SH-SY5Y (cell line): ENCODE results near the gene HS6ST1.

ENCODE experiments used
- GATA2 ChIP-seq: IDR thresholded peaks from 2 replicates; pipeline ENCODE4 v1.6.1; 2011; ENCODE audit warnings: mild to moderate bottlenecking, low read depth, low read length
- GATA3 ChIP-seq: IDR thresholded peaks from 2 replicates; pipeline ENCODE4 v1.6.1; 2011; ENCODE audit warnings: low read depth, mild to moderate bottlenecking, low read length, moderate library complexity

The HS6ST1 gene

DNA sequence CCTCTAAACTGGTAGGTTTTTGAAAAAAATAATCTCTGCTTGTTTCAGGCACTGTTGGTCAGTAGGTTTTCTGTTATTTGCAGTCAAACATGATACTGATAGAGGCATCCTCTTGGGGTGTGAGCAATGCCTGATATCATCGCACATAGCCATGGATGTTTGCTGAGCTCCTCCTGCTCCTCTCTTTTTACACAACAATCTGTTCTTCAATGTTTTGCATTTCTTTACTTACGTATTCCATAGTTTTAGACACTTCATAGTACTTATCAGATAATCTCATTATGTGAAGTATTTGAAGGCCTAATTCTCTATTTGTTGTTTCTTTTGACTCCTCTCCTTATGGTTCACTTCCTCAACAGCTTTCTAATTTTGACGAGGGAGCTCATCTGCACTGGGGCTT, 23.0 kb upstream of the HS6ST1 start:
- TF ChIP-seq GATA3: no peak
- TF ChIP-seq GATA2: no peak

DNA sequence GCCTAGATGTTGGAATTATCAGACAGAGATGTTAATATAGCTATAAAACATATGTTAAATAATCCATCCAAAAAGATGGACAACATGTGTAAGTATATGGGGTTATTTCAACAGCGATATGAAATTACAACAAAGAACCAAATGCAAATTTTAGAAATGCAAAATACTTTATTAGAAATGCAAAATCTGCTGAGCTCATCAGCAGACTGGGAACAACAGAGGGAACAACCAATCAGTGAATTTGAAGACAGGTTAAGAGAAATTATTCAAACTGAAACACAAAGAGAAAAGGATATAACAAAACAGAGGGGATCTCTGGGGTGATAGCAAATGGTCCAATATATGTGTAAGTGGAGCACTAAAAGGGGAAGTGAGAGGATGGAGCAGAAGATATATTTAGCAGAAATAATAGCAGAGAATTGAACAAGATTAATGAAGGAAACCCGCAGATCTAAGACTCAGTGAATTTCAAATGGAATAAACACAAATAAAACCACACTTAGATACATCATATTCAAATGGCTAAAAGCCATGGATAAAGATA, 13.5 kb upstream of the HS6ST1 start:
- TF ChIP-seq GATA3 (no peak), GATA2 (no peak)

DNA sequence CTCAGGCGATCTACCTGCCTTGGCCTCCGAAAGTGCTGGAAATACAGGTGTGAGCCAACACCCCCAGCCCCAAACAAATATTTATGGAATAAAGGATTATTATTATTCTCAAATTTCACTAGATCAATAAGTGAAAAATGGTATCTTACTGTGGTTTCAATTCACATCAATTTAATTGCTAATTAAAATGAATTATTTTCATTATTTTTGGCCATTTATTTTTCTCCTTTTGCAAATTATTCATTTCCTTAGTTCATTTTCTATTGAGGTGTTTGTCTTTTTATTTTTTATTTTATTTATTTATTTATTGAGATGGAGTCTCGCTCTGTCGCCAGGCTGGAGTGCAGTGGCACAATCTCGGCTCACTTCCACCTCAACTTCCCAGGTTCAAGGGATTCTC, 11.9 kb upstream of the HS6ST1 start:
- TF ChIP-seq GATA2 (no peak), GATA3 (no peak)

DNA sequence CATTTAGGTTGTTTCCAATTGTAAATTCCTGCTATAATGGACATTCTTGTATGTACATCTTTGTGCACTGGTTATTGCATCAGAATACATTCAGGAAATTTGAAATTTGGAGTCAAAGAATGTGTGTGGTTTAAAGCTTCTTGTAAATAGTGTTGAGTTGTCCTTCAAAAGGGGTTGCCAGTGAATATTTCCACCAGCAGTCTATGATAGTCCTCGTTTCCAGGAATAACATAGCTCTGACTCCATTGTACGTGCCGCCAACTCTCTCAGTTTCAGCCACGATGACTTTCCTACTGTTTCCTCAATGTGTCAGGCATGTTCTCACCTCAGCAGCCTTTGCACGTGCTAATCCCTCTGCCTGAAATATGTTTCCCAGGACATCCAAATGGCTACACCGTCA, 10.9 kb upstream of the HS6ST1 start:
- TF ChIP-seq GATA3 (no peak), GATA2 (no peak)

DNA sequence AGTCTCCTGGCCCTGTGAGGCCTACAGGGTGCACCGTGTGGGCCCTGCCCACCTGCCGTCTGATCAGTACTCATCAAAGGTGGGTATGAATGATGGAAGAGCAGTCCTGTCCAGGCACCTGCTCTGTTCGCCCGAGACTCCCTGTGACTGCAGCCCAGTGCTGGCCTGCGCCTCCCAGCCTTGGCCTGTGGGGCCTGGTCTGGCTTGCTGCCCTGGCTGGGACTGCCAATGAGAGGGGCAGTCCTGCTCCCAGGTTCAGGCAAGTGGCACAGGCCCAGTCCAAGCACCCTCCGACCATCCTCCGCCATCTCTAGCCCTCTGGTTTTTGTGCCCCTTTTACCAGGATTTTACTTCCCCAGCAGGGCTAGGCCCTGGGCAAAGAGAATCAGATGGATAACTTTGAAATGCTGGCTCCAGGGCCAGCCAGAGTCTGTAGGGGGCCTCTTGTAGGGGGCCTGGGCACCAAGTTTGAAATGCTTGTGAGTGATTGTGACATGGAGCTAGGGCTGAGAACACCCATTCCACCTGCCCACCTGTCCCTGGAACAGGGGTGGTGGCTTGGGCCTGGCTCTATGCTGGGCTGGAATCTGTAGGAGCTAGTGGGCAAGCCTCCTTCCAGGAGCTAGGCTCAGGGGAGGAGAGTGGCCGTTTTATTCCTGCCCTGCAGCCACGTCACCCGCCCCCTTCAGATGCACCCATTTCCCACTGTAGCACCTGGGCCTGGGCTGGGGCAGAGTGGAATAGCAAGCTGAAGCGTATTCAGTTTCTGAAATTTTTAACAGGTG, 8.7 kb upstream of the HS6ST1 start:
- TF ChIP-seq GATA2: no peak
- no peak for TF ChIP-seq GATA3

DNA sequence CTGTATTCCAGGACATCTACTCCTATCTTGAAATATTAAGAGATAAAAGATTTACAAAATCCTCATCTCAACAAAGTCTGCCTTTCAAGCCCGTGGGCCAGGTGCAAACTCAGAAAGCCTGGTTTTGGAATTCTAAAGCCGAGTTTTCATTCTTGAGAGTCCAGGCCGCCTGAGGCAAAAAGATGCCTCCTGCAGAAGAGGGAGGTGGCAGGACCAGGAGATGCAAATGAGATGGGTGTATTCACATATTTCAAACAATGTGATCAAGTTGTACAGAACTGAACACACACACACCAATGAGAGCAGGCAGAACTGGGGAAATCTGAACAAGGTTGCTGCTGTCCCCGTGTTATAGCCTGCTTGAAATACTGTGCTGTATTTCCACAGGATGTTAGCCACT, 7.7 kb upstream of the HS6ST1 start:
- TF ChIP-seq GATA3 (no peak), GATA2 (no peak)

DNA sequence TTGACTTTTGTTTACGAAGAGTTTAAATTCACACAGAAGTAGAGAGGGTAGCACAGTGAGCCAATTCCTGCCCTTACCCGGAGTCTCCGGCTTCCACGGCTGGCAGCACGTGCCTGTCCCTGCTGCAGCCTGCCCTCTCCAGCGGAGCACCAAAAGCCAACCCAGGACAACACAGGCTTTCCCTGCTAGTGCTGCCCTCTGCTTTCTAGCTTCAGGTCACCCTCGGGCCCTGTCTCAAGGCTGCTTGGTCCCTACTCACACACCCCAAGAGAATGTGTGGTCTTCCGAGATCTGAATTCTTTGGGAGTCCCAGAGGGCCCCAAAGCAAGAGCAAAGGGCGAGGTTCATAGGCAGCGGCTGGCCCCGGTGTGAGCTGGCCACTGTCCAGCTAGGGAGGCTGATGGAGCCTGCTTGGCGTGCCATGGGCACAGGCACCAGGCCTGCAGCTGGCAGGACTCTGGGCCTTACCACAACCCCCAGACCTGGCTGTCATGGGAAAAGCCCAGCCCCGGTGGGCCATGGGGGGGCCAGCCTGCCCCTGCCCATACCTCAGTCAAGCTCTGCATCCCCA, 7.0 kb upstream of the HS6ST1 start:
- TF ChIP-seq GATA3: no peak
- no peak for TF ChIP-seq GATA2

DNA sequence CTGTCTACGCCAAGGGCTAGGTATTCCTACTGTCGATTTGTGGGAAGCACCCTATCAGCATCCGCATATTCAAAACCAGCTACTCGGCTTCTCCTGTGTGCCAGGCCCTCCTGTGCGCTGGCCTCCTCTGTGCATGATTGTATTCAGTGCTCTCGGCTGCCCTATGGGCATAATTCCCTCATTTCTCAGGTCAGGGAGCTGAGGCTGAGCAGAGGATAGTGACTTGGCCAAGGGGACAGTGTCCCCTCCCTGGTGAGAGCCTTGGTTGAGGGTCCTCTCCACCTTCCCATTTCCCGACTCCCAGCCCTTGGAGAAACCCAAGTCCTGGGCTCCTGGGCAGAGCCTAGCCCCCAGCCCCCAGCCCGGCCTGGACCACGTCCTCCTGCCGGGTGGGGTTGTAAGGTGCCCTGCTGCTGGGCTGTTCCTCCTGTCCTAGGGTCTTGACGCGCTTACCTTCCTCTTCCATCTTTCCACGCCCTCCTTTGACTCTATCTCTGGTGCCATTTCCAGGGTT, 6.3 kb upstream of the HS6ST1 start:
- no peak for TF ChIP-seq GATA3
- no peak for TF ChIP-seq GATA2

DNA sequence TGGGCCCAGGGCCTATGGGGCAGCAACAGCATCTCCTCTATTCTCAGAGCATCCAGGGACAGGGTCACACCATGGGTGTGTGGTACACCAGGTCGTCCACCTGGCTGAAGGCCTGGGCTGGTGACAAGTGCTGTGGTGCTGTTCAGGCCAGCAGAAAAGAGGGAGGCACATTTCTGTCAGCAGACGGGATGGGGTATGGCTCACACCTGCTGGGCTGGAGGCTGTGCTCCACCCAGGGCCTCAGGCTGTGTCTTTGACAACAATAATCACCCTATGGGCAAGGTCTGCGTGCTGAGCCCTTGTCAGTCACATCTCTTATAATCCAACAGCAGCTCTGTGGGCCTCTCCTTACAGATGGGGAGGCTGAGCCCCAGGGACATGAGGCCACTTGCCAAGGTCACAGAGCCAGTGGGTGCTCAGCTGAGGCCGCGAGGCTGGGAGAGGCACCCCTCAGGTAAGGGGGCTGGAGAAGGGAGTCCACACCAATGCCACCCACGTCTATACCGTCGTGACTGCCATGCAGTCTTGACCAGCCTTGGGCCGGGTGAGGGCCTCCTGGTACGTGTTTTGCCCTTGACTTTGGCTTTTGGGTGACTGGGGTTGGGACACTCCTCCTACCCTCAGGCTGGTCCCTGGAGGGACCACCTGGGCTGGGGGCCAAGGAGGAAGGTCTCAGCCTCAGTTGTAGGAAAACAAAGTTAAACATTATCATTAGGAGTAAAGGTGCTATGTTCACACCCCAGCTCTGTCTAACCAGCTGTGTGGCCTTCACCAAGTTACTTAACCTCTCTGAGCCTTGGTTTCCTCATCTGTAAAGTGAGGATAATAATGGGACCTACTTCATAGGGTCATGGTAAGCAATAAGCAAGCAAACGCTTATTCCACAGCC, 5.6 kb upstream of the HS6ST1 start:
- TF ChIP-seq GATA3: no peak
- no peak for TF ChIP-seq GATA2

DNA sequence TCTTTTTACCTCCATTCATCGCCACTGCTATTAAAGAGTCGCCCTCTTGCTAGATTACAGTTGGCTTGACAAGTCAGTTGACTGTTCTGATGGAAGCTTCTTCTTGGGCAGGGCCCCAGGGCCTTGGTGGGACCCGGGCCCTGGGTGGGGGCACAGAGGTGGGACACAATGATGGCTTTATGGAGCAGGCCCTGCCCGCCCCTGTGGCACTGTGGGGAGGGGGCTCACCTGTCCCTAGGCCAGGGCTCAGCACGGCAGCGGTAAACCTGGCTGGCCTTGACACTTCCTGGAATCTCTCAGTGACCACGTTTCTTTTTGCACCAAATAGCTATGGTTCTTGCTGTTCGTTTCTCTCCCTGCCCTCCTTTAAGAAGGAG, 4.9 kb upstream of the HS6ST1 start:
- no peak for TF ChIP-seq GATA2
- TF ChIP-seq GATA3: no peak

DNA sequence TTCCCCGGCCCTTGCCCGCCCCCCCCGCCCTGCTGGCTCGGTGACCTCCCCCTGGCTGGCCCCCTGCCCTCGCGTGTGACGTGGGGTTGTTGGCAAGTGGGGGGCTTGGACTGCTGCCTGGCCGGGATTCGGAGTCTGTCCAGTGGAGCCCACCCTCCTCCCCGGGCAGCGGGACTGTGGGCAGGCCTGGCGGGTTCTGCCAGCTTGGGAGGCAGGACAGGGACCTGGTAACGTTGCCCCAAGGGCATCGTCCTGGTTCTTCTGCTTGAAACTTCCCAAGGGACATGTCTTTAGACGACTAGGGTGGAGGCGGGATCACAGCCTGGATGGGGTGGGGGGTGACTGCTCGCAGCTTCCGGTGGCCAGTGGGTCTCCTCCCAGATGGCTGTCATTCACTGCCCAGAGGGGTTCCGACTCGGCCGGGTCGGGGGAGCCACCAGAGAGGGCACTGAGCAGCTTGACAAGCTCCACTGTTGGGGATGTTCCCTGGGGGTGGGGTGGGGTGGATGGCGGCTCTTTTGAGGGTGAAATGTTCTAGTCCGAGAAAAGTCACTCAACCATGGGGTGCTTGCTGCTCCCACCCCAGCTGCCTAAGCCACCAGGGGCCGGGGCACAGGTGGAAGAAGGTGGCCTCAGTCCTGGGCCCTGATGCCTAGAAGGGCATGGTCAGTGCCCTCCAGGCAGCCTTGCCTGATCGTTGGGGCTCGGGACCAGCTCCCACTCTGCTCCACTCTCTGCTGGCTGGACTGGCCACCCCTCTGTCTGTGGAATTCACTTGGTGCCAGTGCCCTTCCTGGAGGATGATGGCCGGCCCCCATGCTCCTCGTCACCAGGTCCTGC, 4.3 kb upstream of the HS6ST1 start:
- no peak for TF ChIP-seq GATA2
- TF ChIP-seq GATA3: no peak

DNA sequence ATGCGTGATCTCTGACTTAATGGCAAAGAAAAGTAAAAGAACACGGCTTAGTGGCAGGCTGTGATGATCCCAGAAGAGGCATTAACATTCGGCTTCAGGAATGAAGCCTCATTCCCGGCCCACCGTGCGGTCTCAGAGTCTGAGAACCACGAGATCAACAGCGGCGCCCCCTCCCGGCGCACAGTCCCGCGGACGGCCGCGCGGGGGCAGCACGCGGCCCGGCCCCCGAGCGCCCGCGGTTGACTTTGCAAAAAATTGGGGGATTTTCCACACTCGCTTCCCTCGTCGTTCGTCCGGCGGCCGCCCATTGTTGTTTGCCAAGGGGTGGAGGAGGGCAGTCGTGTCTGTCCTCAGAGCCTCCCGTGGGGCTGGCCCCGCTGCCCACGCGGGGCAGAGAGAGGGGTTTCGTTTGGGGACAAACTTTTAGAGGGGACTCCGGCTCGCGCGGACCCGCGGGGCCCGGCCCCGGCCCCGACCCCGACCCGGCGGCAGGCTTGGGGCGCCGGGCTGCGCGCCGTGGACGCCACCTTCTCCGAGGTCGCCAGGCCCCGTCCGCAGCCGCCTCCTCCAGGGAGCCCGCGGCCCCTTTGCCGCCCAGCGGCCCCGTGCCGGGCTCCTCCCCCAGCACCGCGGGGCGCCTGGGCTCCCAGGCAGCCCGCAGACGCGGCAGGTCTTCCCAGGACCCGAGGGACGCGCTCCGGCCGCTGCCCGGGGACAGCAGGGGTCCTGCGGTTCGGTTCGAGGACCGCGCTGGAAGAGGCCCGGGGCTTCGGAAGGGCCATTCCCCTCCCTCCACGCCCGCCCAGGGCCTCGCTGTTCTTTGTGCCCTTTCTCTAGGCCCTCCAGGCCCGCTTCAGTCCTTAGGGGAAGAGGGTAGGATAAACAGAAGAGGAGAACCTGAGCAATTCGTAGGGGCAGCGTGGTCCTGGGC, 3.4 kb upstream of the HS6ST1 start:
- no peak for TF ChIP-seq GATA3
- TF ChIP-seq GATA2: no peak
